K562 (cell line): Measurements from ENCODE around the gene TUBB2A. TPM values are rescaled to one million over a fixed set of nuclear protein-coding genes. Genes with fewer than 3 reads are reported as not detected.

Source experiments
- C11orf30 ChIP-seq: fragments of 450-650 bp; IDR thresholded peaks from 2 replicates; pipeline ENCODE4 v1.6.1; 2016; ENCODE audit warnings: low read depth, mild to moderate bottlenecking
- CREB3L1 ChIP-seq: fragments of 450-650 bp; IDR thresholded peaks from 2 replicates; pipeline ENCODE4 v1.6.1; 2014; ENCODE audit warnings: low read depth, mild to moderate bottlenecking, moderate library complexity, borderline replicate concordance
- DMBX1 ChIP-seq: fragments of 250-450 bp; sonication (Bioruptor Pico); IDR thresholded peaks from 2 replicates; pipeline ENCODE4 v1.8.0; 2022; ENCODE audit warnings: inconsistent platforms, mild to moderate bottlenecking, moderate library complexity, borderline replicate concordance
- DNMT1 ChIP-seq: fragments of 450-650 bp; IDR thresholded peaks from 2 replicates; pipeline ENCODE4 v1.6.1; 2016; ENCODE audit warnings: antibody characterized with exemption, mild to moderate bottlenecking
- E4F1 ChIP-seq: fragments of 250-450 bp; sonication (Bioruptor Pico); IDR thresholded peaks from 2 replicates; pipeline ENCODE4 v1.5.0; 2021; ENCODE audit warnings: mild to moderate bottlenecking, borderline replicate concordance
- ETV6 ChIP-seq, 3 experiments: fragments of 150-350 bp in 1 of 3; sonication (generic) in 1 of 3; formaldehyde crosslinking in 1 of 3; IDR thresholded peaks; 2 replicates each; pipeline versions ENCODE4 v1.6.1 to v1.8.0; 2014 to 2022; ENCODE audit warnings: borderline replicate concordance in 2 of 3, low read depth in 2 of 3, antibody characterized with exemption in 1 of 3, low read length in 1 of 3, mild to moderate bottlenecking in 1 of 3, missing genetic modification reagents in 1 of 3
- GTF2E2 ChIP-seq: fragments of 200-800 bp; sonication (Bioruptor generic); IDR thresholded peaks from 2 replicates; pipeline ENCODE4 v1.6.1; 2016; ENCODE audit warnings: missing genetic modification characterization, missing compliant biosample characterization
- POLR3A ChIP-seq: IDR thresholded peaks from 2 replicates; pipeline ENCODE4 v1.6.1; 2011; ENCODE audit warnings: borderline replicate concordance, mild to moderate bottlenecking, moderate library complexity; ENCODE audit not compliant: insufficient read length, insufficient read depth; ENCODE audit errors: extremely low read depth
- RBM14 ChIP-seq: fragments of 200-400 bp; formaldehyde crosslinking; IDR thresholded peaks from 2 replicates; pipeline ENCODE4 v1.6.1; 2018; ENCODE audit warnings: low read depth, mild to moderate bottlenecking, low read length, moderate library complexity, borderline replicate concordance; ENCODE audit not compliant: insufficient read depth
- SIX5 ChIP-seq, 2 experiments: IDR thresholded peaks; 2 replicates each; pipeline ENCODE4 v1.6.1; 2011; ENCODE audit warnings: low read length in 2 of 2, borderline replicate concordance in 1 of 2, low read depth in 1 of 2, mild to moderate bottlenecking in 1 of 2, moderate library complexity in 1 of 2; ENCODE audit not compliant: insufficient read depth in 1 of 2
- SREBF1 ChIP-seq: fragments of 150-350 bp; IDR thresholded peaks from 2 replicates; pipeline ENCODE4 v1.6.1; 2014; ENCODE audit warnings: antibody characterized with exemption, low read depth, low read length, borderline replicate concordance
- THRAP3 ChIP-seq: fragments of 450-650 bp; IDR thresholded peaks from 2 replicates; pipeline ENCODE4 v1.6.1; 2016; ENCODE audit warnings: mild to moderate bottlenecking, inconsistent platforms, borderline replicate concordance
- XRCC4 ChIP-seq: IDR thresholded peaks from one replicate; pipeline ENCODE4 v1.6.1; 2011; ENCODE audit not compliant: insufficient read depth, insufficient read length; ENCODE audit errors: extremely low read depth
- ZC3H8 ChIP-seq: fragments of 450-650 bp; IDR thresholded peaks from 2 replicates; pipeline ENCODE4 v1.6.1; 2017
- ZFP1 ChIP-seq: fragments of 450-650 bp; formaldehyde crosslinking; IDR thresholded peaks from 2 replicates; pipeline ENCODE4 v1.4.0; 2020; ENCODE audit warnings: mild to moderate bottlenecking, mixed read lengths
- ZNF23 ChIP-seq: fragments of 250-450 bp; sonication (Bioruptor Pico); IDR thresholded peaks from 2 replicates; pipeline ENCODE4 v1.4.0; 2020; ENCODE audit warnings: mild to moderate bottlenecking
- ZNF280A ChIP-seq: fragments of 450-650 bp; IDR thresholded peaks from 2 replicates; pipeline ENCODE4 v1.6.1; 2018; ENCODE audit warnings: mild to moderate bottlenecking, low read depth; ENCODE audit not compliant: partially characterized antibody
- ZNF639 ChIP-seq, 2 experiments: fragments of 200-800 bp in 1 of 2; sonication (Bioruptor generic) in 1 of 2; sonication (generic) in 1 of 2; formaldehyde crosslinking in 1 of 2; IDR thresholded peaks in 1 of 2; conservative IDR thresholded peaks in 1 of 2; 2 replicates each; pipeline versions ENCODE4 v1.5.0 to v1.6.1; 2016 to 2020; ENCODE audit warnings: missing compliant biosample characterization in 1 of 2, missing genetic modification characterization in 1 of 2, missing genetic modification reagents in 1 of 2
- polyA plus RNA-seq, 8 experiments: library from polyadenylated mRNA; depleted of rRNA in 4 of 8; stranded (reverse) in 5 of 8; unstranded in 3 of 8; fragments of >200 nt; fragmentation: Nextera tagmentation in 2 of 8; fragmentation: Illumina TruSeq in 1 of 8; extraction: Ambion mirVana in 2 of 8; extraction: Trizol in 1 of 8; gene quantifications; 2 replicates each; pipeline versions ENCODE4 v1.2.1 to v1.2.3, GENCODE V29; 2011 to 2014; ENCODE audit warnings: inconsistent platforms in 1 of 8, missing spikeins in 1 of 8
- total RNA-seq, 7 experiments: library from RNA; depleted of rRNA in 6 of 7; stranded (reverse); fragments of >200 nt in 6 of 7; fragmentation: Illumina TruSeq in 2 of 7; extraction: Trizol in 2 of 7; gene quantifications; 2 replicates each; pipeline versions ENCODE4 v1.2.1 to v1.2.3, GENCODE V29; 2011 to 2021; ENCODE audit warnings: low replicate concordance in 1 of 7

TUBB2A gene
- total and polyA plus RNA-seq, 9 of the 15 experiments (the other 6 are each of a cell fraction or from before 2014, with no cell fraction given) = 3.6 to 92.1 (median 45.6) TPM

GRCh38 chr6:3165631-3166534 is 8.5 kb upstream of the TUBB2A start (continued):
- TF ChIP-seq ZC3H8 (no peak), RBM14 (no peak), CREB3L1 (no peak), C11orf30 (peak; percentile 70), SREBF1 (no peak), E4F1 (no peak), DNMT1 (no peak), ZNF23 (CRISPR knock-in tag) (no peak), SIX5 (IDR thresholded peaks at IDR 0.05; ENCODE audit: borderline replicate concordance in 1 of 2, insufficient read depth in 1 of 2, low read depth in 1 of 2, low read length in 2 of 2) (no peak), THRAP3 (no peak), ZFP1 (no peak), XRCC4 (no peak), POLR3A (no peak), DMBX1 (no peak), ETV6 (IDR thresholded peaks at IDR 0.05; ENCODE audit: borderline replicate concordance in 1 of 2, low read depth in 2 of 2, low read length in 1 of 2) (no peak), ETV6 (CRISPR knock-in tag; IDR thresholded peaks at IDR 0.05; ENCODE audit: borderline replicate concordance) (no peak), ZNF639 (CRISPR knock-in tag; conservative IDR thresholded peaks at IDR 0.05 in 1 of 2, IDR thresholded peaks at IDR 0.05 in 1 of 2) (0 out of 4 replicates have a peak, but pooled peaks of 1 of the 2 experiments have one; percentile 19), ZNF280A (no peak), GTF2E2 (tag) (no peak)
